Stimulated activated CD4-positive, alpha-beta T cell treated with anti-CD3 and anti-CD28 coated beads, Interleukin-1b, Interleukin-23, amount 100 ng/mL, for 1 hour (primary cell): ENCODE results near the gene RC3H2.
"Not testable (repeated sequence)": the region's sequence is repeated elsewhere in the genome, so short reads cannot be mapped to it uniquely, and the experiment has no call there.

Experiments used
- DNase-seq, 2 donors: peaks; one replicate each; pipeline ENCODE4 v3.0.0-alpha.2; 2020; ENCODE audit warnings: low read depth in 2 of 2

Gene RC3H2

DNA sequence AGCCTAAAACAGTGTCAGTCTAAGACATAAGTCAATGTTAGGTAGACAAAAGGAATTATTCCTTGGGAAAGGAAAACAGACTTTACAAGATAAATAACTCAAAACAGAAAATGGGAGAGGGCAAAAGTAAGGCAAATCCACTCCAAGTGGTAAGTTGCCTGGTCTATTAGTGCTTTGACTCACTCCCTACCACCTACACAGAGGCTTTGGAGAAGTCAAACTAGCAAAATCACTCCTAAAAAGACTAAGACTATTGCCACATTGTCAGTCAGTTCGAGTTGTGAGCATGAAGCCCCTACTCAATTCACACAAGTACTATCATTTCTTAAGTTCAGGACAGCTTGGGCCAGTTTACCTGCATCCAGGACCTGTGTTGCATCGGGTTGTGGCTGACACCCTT, 13.2 kb upstream of the RC3H2 start:
- no peak for DNase-seq

DNA sequence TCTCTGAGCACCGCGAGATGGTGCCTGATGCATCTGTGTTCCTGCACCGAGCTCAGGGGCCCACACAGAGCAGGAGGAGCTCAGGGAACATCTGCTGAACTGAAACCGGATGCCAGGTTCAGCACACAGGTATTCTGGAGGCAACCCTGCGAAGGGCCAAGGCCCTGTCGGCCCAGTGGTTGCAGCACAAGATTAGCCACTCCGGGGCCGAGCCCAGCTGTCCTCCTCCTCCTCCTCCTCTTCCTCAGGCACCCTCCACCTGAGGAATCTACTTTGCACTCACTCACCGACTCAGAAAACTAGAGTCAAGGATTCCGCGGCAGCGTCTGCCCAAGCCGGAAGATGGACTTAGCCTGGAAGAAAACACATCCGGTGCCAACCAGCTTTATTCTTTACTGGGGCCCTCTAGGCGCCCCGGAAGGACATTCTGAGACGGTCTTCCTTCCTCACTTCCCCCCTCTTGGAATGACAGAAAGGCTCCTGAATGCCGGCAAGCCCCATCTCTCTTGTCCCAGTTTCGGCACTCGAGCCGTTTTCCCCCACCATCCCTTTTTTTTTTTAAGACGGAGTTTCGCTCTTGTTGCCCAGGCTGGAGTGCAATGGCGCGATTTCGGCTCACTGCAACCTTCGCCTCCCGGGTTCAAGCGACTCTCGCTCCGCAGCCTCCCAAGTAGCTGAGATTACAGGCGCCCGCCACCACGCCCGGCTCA, 8.0 kb upstream of the RC3H2 start, which contains the start of gene ZBTB6:
TSS of gene ZBTB6 (minus strand) at position 360 of the 710 bp plus-strand sequence. CDS start 1,251 bp downstream, outside the sequence.
- peak in 1 of 2 donors; percentile 41 for DNase-seq

DNA sequence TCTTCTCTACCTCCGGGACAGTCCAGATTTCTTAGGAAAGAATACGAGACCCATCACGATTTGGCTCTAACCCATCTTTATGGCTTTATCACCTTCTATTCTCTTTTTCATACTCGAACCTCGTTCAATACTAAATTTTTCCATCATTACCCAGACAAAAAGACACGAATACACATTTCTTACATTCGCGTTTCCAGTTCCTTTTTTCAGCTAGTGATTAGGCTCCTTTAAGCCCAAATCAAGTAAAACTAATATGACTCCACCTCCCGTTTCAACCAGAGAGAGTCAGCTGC, 7.5 kb upstream of the RC3H2 start:
- DNase-seq: no peak

DNA sequence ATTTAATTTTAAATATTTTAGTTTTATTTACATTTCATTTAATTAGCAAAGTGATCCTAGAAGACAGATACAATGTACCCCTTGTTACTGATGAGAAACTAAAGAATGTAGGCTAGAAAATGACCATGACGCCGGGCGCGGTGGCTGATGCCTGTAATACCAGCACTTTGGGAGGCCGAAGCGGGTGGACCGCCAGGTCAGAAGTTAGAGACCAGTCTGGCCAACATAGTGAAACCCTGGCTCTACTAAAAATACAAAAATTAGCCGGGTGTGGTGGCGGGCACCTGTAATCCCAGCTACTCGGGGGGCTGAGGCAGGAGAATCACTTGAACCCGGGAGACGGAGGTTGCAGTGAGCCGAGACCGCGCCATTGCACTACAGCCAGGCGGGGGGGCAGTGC, 963 bp upstream of the RC3H2 start:
- DNase-seq: not testable (repeated sequence)

- no peak for DNase-seq
Measured at GRCh38 chr9:122904466-122904822, 715 bp downstream of the RC3H2 start.

GRCh38 chr9:122900791-122901190, 4.4 kb downstream of the RC3H2 start:
- no peak for DNase-seq

DNA sequence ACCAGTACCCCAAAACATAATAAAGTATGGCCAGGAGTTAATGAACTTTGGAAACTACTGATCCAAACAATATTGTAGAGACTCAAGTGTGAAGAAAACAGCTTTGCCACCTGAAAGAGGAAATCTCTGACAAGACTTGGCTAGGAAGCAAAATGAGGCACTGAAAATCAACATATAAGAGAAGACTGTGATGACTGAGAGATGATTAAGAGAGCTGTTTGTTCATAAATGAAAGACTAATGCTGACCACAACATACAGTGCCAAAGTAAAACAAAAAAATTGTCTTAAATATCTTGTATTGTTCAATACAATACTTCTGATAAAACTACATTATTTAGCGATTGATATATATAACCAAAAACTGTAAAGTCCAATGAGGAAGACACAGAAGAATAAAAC, 7.2 kb downstream of the RC3H2 start:
- no peak for DNase-seq

DNA sequence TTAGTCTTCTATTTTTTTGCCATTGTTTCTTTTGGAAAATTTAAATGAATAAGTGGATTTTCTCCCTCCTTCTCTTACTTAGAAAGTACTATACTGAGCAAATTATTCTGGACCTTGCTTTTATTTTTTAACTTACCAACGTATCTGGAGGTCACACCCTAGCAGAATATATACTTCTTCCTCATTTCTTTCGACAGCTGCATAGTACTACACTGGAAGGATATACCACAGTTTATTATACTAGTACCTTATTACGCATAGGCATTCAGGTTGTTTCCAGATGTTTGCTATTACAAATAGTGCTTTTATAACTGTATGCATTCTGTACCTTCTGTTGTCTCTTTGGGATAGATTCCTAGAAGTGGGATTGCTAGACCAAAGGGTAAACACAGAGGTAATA, 16.7 kb downstream of the RC3H2 start:
- no peak for DNase-seq

- DNase-seq: no peak
Measured at GRCh38 chr9:122883125-122883524, 22.0 kb downstream of the RC3H2 start.

GRCh38 chr9:122879443-122879842, 25.7 kb downstream of the RC3H2 start:
- DNase-seq: no peak

GRCh38 chr9:122875523-122875922, 29.6 kb downstream of the RC3H2 start:
- DNase-seq: no peak

GRCh38 chr9:122867276-122867675, 37.9 kb downstream of the RC3H2 start:
- DNase-seq: not testable (repeated sequence)

DNA sequence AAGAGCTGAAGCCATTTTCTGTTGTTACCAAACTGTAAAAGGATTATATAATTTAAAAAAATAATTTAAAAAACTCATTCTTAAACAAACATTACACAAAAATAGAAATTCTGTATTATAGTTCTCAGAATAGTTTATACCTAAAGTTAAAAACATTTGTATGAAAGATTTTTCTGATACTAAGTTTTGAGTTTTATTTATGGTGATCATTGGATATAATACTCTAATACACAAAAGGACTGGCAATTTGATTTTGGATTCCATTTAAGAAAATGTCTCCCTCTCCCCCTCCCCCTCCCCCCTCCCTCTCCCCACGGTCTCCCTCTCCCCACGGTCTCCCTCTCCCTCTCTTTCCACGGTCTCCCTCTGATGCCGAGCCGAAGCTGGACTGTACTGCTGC, 39.1 kb downstream of the RC3H2 start:
- DNase-seq: no peak

GRCh38 chr9:122865300-122865699, 39.9 kb downstream of the RC3H2 start:
- no peak for DNase-seq

- DNase-seq: no peak
Measured at GRCh38 chr9:122863407-122863806, 41.8 kb downstream of the RC3H2 start.

- DNase-seq: no peak
Measured at GRCh38 chr9:122860319-122861142, 44.6 kb downstream of the RC3H2 start.

GRCh38 chr9:122857815-122858214, 47.3 kb downstream of the RC3H2 start:
- no peak for DNase-seq

DNA sequence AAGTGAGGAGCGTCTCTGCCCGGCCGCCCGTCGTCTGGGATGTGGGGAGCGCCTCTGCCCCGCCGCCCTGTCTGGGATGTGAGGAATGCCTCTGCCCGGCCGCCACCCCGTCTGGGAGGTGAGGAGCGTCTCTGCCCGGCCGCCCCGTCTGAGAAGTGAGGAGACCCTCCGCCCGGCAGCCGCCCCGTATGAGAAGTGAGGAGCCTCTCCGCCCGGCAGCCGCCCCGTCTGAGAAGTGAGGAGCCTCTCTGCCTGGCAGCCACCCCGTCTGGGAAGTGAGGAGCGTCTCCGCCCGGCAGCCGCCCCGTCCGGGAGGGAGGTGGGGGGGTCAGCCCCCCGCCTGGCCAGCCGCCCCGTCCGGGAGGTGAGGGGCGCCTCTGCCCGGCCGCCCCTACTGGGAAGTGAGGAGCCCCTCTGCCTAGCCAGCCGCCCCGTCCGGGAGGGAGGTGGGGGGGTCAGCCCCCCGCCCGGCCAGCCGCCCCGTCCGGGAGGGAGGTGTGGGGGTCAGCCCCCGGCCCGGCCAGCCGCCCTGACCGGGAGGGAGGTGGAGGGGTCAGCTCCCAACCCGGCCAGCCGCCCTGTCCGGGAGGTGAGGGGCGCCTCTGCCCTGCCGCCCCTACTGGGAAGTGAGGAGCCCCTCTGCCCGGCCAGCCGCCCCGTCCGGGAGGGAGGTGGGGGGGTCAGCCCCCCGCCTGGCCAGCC, 52.9 kb downstream of the RC3H2 start:
- DNase-seq: not testable (repeated sequence)

- no peak for DNase-seq
Measured at GRCh38 chr9:122848256-122848943, 56.8 kb downstream of the RC3H2 start.

DNA sequence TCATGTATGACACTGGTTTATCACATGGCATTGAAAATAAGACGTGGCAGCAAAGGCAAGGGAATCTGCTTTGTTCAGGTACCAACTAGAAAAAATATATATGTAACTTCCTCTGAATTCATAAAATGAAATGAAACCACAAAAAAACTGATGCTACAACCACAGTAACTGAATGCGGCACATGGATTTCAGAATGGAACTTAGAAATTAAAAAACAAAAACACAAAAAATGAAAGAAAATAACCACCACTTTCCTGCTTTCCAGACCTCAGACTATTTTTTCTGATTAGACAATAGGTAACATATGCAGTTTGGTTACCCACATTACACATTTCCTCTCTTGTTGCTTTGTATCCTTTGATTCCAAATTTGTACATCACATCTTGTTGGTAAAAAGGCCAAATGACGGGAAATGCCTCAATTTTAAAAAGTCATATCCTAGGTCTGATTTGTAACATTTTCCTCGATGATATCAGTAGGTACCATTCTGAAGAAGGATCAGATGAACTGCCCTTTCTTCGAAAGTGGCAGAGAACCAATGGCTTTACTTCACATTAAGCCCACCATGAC, 58.7 kb downstream of the RC3H2 start:
- DNase-seq: no peak

DNA sequence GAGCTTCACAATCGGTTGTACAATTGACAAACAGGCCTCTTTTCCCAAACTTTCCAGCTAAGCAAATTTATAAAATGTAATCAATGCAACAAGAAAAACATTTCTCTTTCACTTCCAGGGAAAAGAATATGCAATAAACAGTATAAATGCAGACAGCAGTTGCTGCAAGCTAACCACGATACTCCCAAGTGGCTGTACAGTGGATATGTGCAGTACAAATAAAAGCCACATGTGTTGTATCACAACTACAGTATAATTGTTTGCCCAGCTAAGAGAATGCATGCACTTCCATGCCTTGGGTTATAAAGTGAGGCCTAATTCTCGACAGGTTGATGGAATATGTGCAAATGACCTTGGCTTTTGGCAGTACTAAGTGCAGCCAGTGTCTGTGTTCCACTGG, 60.0 kb downstream of the RC3H2 start:
- no peak for DNase-seq

DNA sequence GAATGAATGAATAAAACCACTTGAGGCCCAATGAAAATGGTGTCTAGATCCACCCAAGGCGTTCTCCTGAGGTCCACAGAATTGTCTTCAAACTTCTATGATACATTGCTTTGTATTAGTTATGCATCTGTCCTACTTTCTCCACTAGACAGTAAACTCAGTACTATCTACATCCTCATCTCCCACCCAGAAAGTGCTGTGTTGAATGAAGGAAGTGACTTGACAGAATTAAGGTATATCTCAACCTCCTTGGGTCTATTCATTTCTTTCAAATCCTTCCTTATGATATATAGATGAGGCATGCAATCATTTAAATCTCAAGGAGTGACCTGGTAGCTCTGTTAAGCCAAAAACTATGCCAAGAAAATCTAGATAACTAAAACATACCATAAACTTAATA, 61.0 kb downstream of the RC3H2 start:
- DNase-seq: no peak
